ENCODE data around the gene TUBB4B.

DNA sequence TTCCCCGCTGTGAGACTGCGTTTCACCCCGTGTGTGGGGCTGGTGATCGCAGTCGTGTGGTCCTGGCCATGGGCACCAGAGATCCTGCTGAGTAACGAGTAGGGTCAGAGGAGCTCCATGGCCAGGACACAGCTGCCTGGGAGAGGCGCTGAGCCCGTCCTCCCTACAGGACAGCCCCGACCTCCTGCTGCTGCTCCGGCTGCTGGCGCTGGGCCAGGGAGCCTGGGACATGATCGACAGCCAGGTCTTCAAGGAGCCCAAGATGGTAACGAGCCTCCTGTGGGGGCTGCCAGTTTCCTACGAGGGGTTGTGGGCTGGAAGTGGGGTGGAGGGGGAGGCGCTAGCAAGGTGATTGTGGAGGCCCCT lies 25.1 kb downstream of the TUBB4B start:
- TF ChIP-seq, protein P1, sequence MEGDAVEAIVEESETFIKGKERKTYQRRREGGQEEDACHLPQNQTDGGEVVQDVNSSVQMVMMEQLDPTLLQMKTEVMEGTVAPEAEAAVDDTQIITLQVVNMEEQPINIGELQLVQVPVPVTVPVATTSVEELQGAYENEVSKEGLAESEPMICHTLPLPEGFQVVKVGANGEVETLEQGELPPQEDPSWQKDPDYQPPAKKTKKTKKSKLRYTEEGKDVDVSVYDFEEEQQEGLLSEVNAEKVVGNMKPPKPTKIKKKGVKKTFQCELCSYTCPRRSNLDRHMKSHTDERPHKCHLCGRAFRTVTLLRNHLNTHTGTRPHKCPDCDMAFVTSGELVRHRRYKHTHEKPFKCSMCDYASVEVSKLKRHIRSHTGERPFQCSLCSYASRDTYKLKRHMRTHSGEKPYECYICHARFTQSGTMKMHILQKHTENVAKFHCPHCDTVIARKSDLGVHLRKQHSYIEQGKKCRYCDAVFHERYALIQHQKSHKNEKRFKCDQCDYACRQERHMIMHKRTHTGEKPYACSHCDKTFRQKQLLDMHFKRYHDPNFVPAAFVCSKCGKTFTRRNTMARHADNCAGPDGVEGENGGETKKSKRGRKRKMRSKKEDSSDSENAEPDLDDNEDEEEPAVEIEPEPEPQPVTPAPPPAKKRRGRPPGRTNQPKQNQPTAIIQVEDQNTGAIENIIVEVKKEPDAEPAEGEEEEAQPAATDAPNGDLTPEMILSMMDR (conservative IDR thresholded peaks at IDR 0.05 in 1 of 2, IDR thresholded peaks at IDR 0.05 in 1 of 2; ENCODE audit: extremely low read depth in 1 of 2, insufficient read depth in 1 of 2, low read depth in 1 of 2, low read length in 2 of 2): no peak
- no peak for TF ChIP-seq EZH2 (IDR thresholded peaks at IDR 0.05; ENCODE audit: borderline replicate concordance, low read length)
